Pons (tissue), 1 donor: ENCODE data around the gene BRD7.

Experiments
- DNase-seq: peaks from one replicate; pipeline ENCODE4 v3.0.0-alpha.2; 2016; ENCODE audit warnings: low spot score

BRD7 gene

GRCh38 chr16:50368410-50369132, at the start of gene BRD7:
TSS of gene BRD7 (minus strand) at chr16:50368988. CDS start at chr16:50368774, 214 bp downstream.
- no peak for DNase-seq

- no peak for DNase-seq
Observed at GRCh38 chr16:50416388-50416787, 47.6 kb upstream of the BRD7 start.

GRCh38 chr16:50414152-50414551, 45.4 kb upstream of the BRD7 start:
- no peak for DNase-seq

- DNase-seq: no peak
Observed at GRCh38 chr16:50411034-50411433, 42.2 kb upstream of the BRD7 start.

- no peak for DNase-seq
Observed at GRCh38 chr16:50408001-50408561, 39.3 kb upstream of the BRD7 start.

GRCh38 chr16:50407351-50407750, 38.6 kb upstream of the BRD7 start:
- no peak for DNase-seq

GRCh38 chr16:50403491-50403890, 34.7 kb upstream of the BRD7 start:
- DNase-seq: no peak

GRCh38 chr16:50402298-50402895, 33.6 kb upstream of the BRD7 start:
- no peak for DNase-seq

GRCh38 chr16:50401355-50401754, 32.6 kb upstream of the BRD7 start:
- no peak for DNase-seq

- DNase-seq: no peak
Observed at GRCh38 chr16:50400967-50401348, 32.2 kb upstream of the BRD7 start.

GRCh38 chr16:50400312-50400966, 31.7 kb upstream of the BRD7 start:
- DNase-seq: no peak

GRCh38 chr16:50399411-50399810, 30.6 kb upstream of the BRD7 start:
- no peak for DNase-seq

- DNase-seq: no peak
Observed at GRCh38 chr16:50398336-50398735, 29.5 kb upstream of the BRD7 start.

GRCh38 chr16:50396761-50397535, 28.2 kb upstream of the BRD7 start:
- no peak for DNase-seq

- DNase-seq: no peak
Observed at GRCh38 chr16:50395763-50396710, 27.2 kb upstream of the BRD7 start.

GRCh38 chr16:50393858-50394802, 25.3 kb upstream of the BRD7 start:
- DNase-seq: no peak

- no peak for DNase-seq
Observed at GRCh38 chr16:50393416-50393815, 24.6 kb upstream of the BRD7 start.

GRCh38 chr16:50390914-50391716, 22.3 kb upstream of the BRD7 start:
- no peak for DNase-seq

- no peak for DNase-seq
Observed at GRCh38 chr16:50390371-50390771, 21.6 kb upstream of the BRD7 start.
